T follicular helper cell (primary cell): ENCODE results near the gene TPGS1.

Source experiments
- DNase-seq: peaks from one replicate; pipeline ENCODE4 v3.0.0-alpha.2; 2020; ENCODE audit warnings: low read depth

The TPGS1 gene

DNA sequence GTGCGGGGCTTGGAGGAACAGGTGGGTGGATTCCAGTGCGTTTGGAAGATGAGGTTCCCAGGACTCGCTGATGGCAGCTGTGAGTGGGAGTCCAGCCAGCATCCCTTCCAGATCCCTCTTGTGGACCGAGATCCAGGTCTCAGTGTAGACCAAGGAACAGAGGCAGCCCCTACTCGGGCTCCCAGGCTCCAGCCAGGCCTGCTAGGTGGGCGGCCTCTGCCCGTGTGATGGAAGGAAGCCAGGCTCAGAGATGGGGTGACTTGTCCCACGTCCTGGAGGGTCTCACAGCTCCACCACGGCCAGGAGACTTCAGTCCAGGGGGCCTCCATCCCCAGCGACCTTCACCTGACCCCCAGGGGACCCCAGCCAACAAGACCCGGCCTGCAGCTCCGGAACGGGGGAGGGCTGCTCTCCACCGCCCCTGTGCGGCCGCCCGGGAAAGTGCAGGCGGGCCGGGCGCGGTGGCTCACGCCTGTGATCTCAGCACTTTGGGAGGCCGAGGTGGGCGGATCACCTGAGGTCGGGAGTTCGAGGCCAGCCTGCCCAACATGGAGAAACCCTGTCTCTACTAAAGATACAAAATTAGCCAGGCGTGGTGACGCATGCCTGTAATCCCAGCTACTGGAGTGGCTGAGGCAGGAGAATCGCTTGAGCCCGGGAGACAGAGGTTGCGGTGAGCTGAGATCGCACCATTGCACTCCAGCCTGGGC lies 11.7 kb upstream of the TPGS1 start:
- no peak for DNase-seq

DNA sequence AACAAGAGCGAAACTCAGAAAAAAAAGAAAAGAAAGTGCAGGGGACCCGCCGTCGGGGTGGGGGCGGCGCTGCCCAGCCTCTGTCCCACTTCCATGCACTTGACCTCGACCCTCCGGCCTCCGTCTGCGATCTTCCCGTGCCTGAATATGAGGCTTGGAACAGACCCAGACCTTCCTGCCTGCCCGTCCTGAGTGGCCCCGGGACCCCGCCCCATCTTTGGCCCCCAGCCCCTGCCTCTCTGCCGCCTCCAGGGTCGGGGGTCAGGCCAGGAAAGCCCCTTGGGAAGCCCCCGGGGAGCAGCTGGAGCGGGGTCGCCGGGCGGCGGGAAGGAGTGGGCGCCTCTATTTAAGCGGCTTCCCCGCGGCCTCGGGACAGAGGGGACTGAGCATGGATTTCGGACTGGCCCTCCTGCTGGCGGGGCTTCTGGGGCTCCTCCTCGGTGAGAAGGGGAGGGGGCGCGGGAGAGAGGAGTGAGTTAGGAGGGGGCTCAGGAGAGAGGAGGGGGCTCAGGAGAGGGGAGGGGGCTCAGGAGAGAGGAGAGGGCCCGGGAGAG lies 11.1 kb upstream of the TPGS1 start, which contains the start of gene MADCAM1:
TSS of gene MADCAM1 (plus strand) at position 375 of the 554 bp plus-strand sequence. CDS start at position 389, 14 bp downstream.
- no peak for DNase-seq

DNA sequence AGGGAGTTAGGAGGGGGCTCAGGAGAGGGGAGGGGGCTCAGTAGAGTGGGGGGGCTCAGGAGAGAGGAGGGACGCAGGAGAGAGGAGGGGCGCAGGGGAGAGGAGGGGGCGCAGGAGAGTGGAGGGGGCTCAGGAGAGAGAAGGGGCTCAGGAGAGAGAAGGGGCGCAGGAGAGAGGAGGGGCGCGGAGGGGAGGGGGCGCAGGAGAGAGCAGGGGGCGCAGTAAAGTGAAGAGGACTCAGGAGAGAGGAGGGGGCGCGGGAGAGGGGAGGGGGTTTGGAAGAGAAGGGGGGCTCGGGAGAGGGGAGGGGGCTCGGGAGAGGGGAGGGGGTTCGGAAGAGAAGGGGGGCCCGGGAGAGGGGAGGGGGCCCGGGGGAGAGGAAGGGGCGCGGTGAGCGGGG lies 10.3 kb upstream of the TPGS1 start:
- no peak for DNase-seq

DNA sequence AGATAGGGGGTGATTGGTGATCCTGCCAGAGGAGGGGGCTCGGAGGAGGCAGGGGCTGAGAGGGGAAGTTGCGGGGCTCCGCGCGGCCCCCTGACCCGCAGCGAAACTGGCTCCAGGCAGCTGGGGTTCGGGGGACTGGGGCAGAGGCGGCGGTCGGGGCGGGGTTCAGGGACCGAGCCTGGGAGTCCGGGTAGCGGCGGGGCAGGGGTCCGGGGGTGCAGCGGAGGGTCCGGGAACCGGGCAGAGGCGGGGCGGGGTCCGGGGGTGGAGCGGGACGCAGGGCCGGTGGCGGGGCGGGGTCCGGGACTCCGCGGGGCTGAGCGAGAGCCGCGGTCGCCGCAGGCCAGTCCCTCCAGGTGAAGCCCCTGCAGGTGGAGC lies 9.8 kb upstream of the TPGS1 start:
- DNase-seq, result no peak

DNA sequence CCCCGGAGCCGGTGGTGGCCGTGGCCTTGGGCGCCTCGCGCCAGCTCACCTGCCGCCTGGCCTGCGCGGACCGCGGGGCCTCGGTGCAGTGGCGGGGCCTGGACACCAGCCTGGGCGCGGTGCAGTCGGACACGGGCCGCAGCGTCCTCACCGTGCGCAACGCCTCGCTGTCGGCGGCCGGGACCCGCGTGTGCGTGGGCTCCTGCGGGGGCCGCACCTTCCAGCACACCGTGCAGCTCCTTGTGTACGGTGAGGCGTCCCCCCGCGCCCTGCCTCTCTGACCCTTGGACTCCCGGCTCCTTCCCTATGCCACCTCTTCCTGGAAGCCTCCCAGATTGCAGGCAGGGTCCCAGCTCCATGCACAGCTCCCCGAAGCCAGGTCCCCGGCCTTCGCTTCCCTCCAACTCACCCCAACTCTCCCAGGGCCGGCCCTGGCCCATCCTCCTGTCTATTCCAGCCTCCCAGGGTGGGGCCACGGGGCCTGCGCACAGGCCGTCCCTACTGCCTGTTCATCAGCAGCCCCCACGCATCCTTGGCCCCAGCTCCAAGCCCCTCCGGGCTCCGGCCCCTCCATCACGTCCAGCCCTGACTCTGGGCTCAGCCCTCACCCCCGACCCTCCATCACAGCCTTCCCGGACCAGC lies 9.3 kb upstream of the TPGS1 start:
- no peak for DNase-seq

DNA sequence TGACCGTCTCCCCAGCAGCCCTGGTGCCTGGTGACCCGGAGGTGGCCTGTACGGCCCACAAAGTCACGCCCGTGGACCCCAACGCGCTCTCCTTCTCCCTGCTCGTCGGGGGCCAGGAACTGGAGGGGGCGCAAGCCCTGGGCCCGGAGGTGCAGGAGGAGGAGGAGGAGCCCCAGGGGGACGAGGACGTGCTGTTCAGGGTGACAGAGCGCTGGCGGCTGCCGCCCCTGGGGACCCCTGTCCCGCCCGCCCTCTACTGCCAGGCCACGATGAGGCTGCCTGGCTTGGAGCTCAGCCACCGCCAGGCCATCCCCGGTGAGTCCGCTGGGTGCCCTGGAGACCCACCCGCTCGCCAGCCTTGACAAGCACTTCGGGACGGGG lies 8.8 kb upstream of the TPGS1 start:
- DNase-seq, result no peak

DNA sequence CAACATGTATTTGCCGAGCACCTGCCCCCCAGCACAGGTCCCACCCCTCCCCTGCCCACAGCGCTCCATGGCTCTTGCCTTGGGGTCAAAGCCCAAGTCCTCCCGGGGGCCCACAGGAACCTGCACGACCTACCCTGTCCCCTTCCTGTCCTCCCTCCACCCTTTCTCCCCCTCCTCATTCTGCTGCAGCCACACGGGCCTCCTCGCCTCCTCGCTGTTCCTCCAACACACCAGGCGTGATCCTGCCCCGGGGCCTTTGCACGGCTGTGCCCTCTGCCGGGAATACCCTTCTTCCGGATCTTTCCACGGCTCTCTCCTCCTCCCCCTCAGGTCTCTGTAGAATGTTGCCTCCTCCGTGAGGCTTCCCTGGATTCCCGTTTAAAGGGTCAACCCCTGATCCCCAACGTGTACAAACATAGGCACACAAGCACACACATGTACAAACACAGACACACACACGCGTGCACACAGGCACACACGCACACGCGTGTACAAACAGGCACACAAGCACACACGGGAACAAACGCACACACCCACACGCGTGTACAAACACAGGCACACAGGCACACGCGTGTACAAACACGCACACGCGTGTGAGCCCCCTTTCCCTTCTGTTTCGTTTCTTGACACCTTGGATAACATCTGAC lies 8.2 kb upstream of the TPGS1 start:
- no peak for DNase-seq

DNA sequence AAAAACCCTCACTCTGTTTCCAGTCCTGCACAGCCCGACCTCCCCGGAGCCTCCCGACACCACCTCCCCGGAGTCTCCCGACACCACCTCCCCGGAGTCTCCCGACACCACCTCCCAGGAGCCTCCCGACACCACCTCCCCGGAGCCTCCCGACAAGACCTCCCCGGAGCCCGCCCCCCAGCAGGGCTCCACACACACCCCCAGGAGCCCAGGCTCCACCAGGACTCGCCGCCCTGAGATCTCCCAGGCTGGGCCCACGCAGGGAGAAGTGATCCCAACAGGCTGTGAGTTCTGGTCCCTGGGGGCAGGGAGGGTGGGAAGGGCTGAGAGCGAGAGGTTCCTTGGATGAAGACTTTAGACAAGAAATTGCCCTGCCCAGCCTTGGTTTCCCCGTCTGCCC lies 5.7 kb upstream of the TPGS1 start:
- DNase-seq, result no peak

DNA sequence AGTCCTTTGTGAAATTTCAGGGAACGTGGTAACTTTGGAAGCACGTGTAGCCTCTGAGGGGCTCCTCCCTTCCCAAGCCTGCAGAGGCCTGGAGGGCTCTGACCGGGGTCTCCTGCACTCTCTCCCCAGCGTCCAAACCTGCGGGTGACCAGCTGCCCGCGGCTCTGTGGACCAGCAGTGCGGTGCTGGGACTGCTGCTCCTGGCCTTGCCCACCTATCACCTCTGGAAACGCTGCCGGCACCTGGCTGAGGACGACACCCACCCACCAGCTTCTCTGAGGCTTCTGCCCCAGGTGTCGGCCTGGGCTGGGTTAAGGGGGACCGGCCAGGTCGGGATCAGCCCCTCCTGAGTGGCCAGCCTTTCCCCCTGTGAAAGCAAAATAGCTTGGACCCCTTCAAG lies 2.7 kb upstream of the TPGS1 start:
- DNase-seq, result no peak

DNA sequence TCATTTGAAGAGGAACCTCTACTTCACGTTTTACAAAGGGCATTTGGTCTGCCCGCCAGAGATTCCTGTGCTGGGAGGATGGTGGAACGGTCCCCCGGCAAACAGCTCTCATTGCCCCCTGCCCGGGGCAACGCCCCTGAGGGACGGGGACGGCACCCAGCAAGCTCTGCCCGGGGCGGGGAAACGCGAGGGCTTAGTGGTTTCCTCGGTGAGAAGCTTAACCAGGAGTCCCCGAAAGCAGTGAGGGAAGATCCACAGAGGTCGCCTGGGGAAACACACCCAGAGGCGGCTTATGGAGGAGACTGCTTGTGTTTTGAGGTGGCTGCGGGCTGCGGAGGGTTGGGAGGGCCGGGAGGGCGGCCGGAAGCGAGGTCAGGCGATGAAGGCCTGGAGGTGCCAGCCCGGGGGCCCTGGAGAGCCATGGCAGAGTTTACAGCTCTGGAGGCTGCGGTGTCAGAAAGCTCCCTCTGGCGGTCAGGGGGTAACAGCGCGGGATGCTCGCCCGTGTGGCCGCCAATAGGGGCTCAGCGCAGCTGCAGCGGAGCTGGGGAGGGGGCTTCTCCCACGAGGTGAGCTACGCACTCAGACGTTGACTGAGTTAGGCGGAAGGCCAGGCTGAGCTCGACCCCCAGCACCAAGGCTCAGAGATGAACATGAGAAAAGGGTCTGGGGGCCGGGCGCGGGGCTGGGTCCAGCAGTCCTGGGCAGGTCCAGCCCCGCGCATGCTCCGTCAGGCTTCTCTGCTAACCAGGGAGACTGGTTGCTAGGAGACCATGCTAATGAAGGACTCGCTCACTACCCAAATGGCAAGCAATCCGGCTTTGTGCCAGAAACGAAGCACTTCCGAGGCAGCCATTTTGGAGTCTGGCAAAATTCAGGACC lies 652 bp upstream of the TPGS1 start:
- peak; percentile 91 for DNase-seq

DNA sequence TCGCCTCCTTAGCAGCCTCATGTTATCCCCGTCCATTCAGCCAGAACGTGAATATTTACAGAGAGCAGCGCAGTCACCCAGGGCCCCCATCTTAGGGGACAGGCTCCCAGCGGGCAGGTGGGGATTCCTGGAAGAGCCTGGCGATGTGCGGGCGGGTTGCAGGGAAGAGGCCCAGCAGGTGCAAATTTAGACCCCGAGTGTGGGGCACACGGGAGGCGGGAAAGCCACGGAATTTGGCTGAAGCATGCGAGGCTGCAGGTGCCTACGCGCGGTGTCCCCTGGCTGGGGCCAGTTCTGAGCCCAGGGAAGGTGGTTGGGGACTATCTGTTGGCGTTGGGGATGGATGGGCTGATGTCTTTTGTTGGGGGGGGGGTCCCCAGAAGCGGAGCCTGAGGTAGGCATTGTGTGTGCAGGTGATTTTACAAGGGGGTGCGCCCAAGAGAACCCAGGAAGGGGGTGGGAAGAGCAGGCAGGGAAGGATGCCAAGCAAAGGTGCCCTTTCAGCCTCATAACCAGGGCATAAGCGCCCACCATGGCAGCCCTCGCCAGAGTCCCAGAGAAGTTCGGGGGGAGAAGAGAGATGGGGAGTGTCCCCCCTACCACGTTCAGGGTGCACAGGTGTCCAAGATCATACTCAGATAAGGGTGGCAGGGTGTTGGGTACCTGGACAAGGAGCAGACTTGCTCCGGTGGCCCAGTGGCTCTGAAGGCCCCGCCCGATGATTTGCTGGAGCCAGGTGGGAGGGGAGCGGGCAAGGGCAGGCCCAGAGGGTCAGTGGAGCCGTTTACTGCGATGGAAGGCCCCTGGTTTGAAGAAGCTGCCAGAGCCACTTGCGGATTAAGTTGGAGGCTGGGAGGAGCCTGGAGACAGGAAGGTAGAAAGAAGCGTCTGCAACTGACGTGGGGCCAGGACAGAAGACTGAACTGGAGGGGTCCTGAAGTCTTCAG lies 1.2 kb downstream of the TPGS1 start:
- no peak for DNase-seq

DNA sequence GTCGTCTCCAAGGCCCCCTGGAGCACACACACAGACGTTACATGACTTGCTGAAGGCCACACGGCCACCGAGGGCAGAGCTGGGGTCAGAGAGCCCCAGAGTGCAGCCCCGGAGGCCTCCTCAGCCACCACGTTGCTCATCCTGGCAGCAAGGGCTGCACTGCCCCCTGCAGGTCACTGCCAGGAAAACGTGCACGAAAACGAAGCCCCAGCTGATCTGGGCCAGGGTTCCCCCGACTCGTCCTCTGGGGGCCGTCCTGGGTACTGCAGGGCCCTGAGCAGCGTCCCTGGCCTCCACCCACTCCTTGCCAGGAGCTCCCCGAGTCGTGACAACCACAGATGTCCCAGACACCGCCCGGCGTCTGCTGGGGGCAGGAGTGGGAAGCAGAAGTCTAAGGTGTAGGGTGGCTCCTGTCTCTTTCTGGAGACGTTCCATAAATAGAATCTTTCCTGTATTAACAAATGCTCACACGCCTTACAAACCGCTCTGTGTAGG lies 3.4 kb downstream of the TPGS1 start:
- DNase-seq, result peak; percentile 88

DNA sequence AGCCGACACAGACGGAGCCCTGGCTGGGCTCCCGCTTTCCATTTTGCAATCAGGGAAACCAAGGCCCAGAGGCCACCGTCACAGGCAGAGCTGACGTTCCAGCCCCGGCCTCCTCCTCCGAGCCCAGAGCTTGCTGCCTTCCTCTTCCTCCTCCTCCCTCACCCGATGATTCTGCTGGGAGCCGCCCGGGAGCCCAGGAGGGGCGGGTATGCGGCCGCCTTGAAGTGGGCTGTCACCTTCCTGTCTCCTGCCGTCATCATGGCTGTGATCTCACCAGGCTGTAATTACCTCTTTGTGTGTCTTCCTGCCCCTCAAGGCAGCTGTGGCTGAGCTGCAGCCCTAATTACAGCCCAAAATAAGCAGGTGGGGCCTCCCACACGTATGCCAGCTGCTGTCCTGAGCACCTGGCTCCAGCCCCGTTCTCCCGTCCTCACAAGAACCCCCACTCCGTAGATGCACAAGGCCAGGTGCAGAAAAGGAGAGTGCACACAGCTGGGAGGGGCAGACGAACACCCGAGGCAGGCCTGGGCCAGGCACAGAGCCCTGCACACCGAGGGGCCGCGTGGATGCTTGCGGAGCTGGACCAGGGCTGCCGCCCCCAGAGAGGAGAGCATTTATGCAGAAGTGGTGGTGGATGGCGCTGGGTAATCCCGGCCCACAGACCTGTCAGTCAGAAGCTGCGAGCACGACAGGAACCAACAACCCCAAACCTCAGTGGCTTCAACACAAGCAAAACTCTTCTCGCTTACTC lies 4.0 kb downstream of the TPGS1 start:
- DNase-seq, result peak; percentile 91

DNA sequence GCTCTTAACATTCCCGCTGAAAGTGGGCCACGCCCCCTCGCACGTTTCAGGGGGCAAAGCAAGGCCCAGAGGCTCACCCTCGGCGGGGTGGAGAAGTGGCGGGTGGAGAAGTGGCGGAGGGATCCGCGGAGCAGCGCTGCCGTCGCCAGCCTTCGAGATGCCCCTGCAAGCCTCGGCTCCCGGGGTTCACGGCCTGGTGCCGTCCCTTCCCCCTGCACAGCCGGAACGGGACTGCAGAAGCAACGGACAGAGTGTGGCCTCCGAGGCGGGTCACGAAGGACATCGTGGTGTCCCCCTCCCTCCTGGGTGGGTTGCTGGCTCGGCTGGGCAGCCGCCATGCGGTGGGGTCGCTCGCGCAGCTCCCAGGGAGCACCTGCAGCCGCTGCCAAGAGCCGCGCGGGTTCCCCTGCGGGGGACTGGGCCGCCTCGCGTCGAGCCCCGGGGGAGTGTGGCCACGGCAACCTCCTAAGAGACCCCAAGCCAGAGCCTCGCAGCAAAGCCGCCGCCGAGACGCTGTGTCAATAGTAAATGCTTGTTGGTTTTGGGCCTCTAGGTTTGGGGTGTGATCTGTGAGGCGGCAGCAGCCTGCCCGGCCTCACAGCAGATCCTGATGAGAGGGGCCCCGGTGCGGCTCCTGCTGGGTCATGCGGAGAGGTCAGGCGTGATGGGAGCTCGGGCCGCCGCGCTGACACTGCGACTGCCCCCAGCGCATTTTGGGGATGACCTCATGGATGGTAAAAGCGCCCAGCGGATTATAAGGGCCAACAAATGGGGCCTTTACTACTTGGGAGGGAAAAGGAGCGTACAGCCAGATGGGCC lies 5.5 kb downstream of the TPGS1 start:
- no peak for DNase-seq

DNA sequence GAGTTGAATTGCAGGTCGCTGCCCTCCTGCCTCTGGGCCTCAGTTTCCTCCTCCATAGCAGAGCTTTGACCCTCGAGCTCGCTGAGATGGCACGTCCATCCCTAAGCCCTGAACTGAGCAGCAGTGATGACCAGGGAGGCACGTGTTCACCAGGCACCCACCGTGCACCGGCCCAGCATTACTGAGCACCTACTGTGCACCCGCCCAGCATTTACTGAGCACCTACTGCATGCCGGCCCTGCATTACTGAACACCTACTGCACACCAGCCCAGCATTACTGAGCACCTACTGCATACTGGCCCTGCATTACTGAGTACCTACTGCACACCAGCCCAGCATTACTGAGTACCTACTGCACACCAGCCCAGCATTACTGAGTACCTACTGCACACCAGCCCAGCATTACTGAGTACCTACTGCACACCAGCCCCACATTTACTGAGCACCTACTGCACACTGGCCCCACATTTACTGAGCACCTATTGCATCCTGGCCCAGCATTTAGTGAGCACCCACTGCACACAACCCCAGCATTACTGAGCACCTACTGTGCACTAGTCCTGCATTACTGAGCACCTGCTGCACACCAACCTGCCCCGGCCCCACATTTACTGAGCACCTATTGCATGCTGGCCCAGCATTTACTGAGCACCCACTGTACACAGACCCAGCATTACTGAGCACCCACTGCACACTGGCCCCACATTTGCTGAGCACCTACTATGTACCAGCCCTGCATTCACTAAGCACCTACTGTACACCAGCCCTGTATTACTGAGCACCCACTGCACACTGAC lies 6.3 kb downstream of the TPGS1 start:
- no peak for DNase-seq

DNA sequence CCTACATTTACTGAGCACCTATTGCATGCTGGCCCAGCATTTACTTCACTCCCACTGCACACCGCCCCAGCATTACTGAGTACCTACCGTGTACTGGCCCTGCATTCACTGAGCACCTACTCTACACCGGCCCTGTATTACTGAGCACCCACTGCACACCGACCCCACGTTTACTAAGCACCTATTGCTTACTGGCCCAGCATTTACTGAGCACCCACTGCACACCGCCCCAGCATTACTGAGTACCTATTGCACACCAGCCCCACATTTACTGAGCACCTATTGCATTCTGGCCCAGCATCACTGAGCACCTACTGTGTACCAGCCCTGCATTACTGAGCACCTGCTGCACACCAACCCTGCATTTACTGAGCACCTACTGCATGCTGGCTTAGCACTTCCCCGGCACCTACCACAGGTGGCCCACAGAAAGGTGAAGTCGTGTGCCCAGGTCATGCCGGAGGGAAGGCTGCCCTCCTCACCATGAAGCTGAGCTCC lies 6.9 kb downstream of the TPGS1 start:
- DNase-seq, result no peak

DNA sequence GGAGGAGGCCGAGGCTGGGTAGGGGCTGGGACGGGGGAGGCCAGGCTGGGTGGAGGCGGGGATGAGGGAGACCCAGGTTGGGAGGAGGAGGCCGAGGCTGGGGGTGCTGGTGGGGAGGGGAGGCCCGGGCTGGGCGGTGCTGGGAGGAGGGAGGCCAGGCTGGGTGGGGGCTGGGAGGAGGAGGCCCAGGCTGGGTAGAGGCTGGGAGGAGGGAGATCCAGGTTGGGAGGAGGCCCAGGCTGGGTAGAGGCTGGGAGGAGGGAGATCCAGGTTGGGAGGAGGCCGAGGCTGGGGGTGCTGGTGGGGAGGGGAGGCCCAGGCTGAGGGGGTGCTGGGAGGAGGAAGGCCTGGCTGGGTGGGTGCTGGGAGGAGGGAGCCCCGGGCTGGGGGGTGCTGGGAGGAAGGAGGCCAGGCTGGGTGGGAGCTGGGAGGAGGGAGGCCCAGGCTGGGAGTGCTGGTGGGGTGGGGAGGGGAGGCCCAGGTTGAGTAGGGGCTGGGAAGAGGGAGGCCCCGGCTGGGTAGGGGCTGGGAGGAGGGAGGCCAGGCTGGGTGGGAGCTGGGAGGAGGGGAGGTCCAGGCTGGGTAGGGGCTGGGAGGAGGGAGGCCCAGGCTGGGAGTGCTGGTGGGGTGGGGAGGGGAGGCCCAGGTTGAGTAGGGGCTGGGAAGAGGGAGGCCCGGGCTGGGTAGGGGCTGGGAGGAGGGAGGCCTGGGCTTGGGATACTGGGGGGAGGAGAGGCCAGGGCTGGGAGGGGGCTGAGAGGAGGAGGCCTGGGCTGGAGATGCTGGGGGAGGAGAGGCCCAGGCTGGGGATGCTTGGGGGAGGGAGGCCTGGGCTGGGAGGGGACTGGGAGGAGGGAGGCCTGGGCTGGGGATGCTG lies 10.7 kb downstream of the TPGS1 start:
- DNase-seq, result no peak
